Occipital lobe (tissue), 2 donors: ENCODE results near the gene TOB2. TPM values are rescaled to one million over a fixed set of nuclear protein-coding genes. Genes with fewer than 3 reads are reported as not detected.

Experiments
- DNase-seq: peaks from one replicate; lab custom pipeline; 2025; lab: John Stamatoyannopoulos, UW
- total RNA-seq: library from RNA; depleted of rRNA; stranded (reverse); fragments of >200 nt; gene quantifications from one replicate; pipeline ENCODE4 v1.2.3, GENCODE V29; 2014

The TOB2 gene
- total RNA-seq, 1 donor from 2014 or later: 15.6 TPM

DNA sequence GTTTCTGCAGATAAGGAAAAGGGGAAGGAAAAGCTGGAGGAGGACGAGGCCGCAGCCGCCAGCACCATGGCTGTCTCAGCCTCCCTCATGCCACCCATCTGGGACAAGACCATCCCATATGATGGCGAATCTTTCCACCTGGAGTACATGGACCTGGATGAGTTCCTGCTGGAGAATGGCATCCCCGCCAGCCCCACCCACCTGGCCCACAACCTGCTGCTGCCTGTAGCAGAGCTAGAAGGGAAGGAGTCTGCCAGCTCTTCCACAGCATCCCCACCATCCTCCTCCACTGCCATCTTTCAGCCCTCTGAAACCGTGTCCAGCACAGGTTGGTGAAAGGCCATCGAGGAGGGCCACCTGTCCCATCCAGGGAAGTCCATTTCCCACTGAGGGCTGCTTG is 59.3 kb downstream of the TOB2 start:
- DNase-seq: no peak

- DNase-seq: no peak
Measured at GRCh38 chr22:41384128-41384527, 62.5 kb downstream of the TOB2 start.

Other genes starting within 250 kb of the TOB2 start
- 19.7 TPM for gene L3MBTL2, start 241.5 kb downstream of the TOB2 start, total RNA-seq
- gene CHADL, start 205.9 kb downstream of the TOB2 start, total RNA-seq: 2.8 TPM
- gene RANGAP1, start 160.6 kb downstream of the TOB2 start, total RNA-seq: 28.7 TPM
- gene ZC3H7B, start 145.3 kb downstream of the TOB2 start, total RNA-seq: 51.3 TPM
- gene TEF, start 64.9 kb downstream of the TOB2 start, total RNA-seq: 10.0 TPM
- 35.7 TPM for gene PHF5A, start 21.9 kb upstream of the TOB2 start, total RNA-seq
- 64.4 TPM for gene ACO2, start 22.3 kb upstream of the TOB2 start, total RNA-seq
- 23.7 TPM for gene POLR3H, start 97.7 kb upstream of the TOB2 start, total RNA-seq
- 9.4 TPM for gene CSDC2, start 114.2 kb upstream of the TOB2 start, total RNA-seq
- 17.2 TPM for gene PMM1, start 143.0 kb upstream of the TOB2 start, total RNA-seq
- 18.1 TPM for gene DESI1, start 174.2 kb upstream of the TOB2 start, total RNA-seq
- 208 TPM for gene XRCC6, start 174.5 kb upstream of the TOB2 start, total RNA-seq
- 62.9 TPM for gene SNU13, start 242.1 kb upstream of the TOB2 start, total RNA-seq